GM19193 (cell line): Measurements from ENCODE around the gene PPP6C.

ENCODE experiments used
- POLR2A ChIP-seq: IDR thresholded peaks from 4 replicates; pipeline ENCODE4 v1.6.1; 2011; ENCODE audit not compliant: insufficient read depth, insufficient read length; ENCODE audit errors: extremely low read depth

Gene PPP6C

GRCh38 chr9:125183561-125183960, 6.0 kb downstream of the PPP6C start:
- TF ChIP-seq POLR2A: no peak

GRCh38 chr9:125183054-125183453, 6.5 kb downstream of the PPP6C start:
- TF ChIP-seq POLR2A: no peak

GRCh38 chr9:125180876-125181275, 8.7 kb downstream of the PPP6C start:
- TF ChIP-seq POLR2A: no peak

- TF ChIP-seq POLR2A: no peak
Observed at GRCh38 chr9:125177888-125178287, 11.7 kb downstream of the PPP6C start.

- TF ChIP-seq POLR2A: no peak
Observed at GRCh38 chr9:125176636-125177035, 13.0 kb downstream of the PPP6C start.

- no peak for TF ChIP-seq POLR2A
Observed at GRCh38 chr9:125172031-125172755, 17.4 kb downstream of the PPP6C start.

GRCh38 chr9:125169895-125170294, 19.7 kb downstream of the PPP6C start:
- TF ChIP-seq POLR2A: no peak

GRCh38 chr9:125166762-125167161, 22.8 kb downstream of the PPP6C start:
- no peak for TF ChIP-seq POLR2A

- no peak for TF ChIP-seq POLR2A
Observed at GRCh38 chr9:125161284-125161918, 28.2 kb downstream of the PPP6C start.

GRCh38 chr9:125160750-125161149, 28.9 kb downstream of the PPP6C start:
- TF ChIP-seq POLR2A: no peak

GRCh38 chr9:125156551-125156950, 33.1 kb downstream of the PPP6C start:
- TF ChIP-seq POLR2A: no peak

GRCh38 chr9:125153712-125154367, 35.8 kb downstream of the PPP6C start:
- no peak for TF ChIP-seq POLR2A

GRCh38 chr9:125151730-125152129, 37.9 kb downstream of the PPP6C start:
- no peak for TF ChIP-seq POLR2A

- no peak for TF ChIP-seq POLR2A
Observed at GRCh38 chr9:125150349-125151245, 39.0 kb downstream of the PPP6C start.

- TF ChIP-seq POLR2A: no peak
Observed at GRCh38 chr9:125147401-125147951, 42.1 kb downstream of the PPP6C start.

GRCh38 chr9:125146247-125146646, 43.4 kb downstream of the PPP6C start:
- TF ChIP-seq POLR2A: no peak

- TF ChIP-seq POLR2A: no peak
Observed at GRCh38 chr9:125145425-125145824, 44.2 kb downstream of the PPP6C start.
